HG02763 (cell line): ENCODE results near the gene TMEM123.

Source experiments
- ATAC-seq: cut with Tn5 transposase; IDR thresholded peaks from one replicate; pipeline ENCODE4 v1.9.1; 2021; ENCODE audit warnings: mild to moderate bottlenecking, moderate library complexity; ENCODE audit not compliant: unreplicated experiment

TMEM123 gene

GRCh38 chr11:102399189-102399588 is 53.4 kb downstream of the TMEM123 start:
- ATAC-seq = no peak

- no peak for ATAC-seq
Observed at GRCh38 chr11:102398297-102398696, 54.3 kb downstream of the TMEM123 start.

DNA sequence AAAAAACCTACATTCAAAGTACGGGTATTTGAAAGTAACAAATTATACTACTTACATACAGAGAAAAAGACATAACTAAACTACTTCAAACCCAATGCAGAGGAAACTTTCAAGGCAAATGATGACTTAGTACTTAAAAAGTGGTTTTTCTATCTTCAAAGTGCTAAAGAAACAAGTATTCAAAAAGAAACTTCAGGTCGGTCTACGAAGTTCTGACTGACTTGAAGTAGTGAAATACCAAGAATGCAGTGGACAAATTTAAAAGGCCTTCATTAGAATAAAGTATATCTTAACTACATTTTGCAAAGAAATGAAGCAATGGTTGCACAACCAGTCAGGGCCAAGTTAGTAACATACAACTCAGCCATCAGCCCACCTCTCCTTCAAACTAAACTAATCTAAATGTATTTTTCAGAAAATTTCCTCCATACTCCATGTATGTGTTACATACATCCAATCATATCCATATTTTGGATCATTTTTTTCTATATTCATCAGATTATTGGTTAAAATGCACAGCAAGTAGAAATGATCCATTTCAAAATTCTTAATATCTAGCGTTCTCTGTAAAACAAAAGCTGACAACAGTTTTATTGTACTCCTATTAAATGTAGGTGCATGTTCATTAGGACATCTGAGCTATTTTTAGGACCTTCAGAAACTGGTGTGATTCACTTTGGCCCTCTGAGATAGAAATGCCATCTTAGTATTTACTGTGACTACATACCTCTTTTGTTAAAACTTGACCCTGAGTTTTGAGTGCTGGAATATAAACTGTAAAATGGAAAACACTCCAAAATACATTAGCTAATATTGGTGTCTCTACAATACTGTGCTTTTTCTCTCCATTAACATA is 55.6 kb downstream of the TMEM123 start:
- no peak for ATAC-seq

DNA sequence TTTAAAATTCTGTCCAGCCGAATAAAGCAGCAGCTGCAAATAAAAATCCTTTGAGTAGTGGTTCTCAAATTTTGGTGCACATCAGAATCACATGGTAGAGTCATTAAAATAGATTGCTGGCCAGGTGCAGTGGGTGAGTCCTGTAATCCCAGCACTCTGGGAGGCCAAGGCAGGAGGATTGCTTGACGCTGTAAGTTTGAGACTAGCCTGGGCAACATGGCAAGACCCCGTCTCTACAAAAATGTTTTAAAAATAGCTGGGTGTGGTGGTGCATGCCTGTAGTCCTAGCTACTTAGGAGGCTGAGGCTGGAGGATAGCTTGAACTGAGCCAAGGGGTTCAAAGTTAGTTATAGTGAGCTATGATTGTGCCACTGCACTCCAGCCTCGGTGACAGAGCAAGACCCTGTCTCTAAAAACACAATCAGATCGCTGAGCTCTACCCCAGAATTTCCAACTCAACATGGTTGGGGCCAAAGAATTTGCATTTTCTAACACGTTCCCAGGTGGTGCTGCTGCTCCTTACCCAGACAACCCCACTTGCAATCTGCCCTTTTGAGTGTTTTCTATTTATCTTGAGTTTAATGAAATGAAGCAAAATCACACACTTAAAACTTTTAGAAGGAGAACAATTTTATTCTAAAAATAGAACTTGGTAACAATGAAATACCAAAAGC is 56.7 kb downstream of the TMEM123 start:
- no peak for ATAC-seq

DNA sequence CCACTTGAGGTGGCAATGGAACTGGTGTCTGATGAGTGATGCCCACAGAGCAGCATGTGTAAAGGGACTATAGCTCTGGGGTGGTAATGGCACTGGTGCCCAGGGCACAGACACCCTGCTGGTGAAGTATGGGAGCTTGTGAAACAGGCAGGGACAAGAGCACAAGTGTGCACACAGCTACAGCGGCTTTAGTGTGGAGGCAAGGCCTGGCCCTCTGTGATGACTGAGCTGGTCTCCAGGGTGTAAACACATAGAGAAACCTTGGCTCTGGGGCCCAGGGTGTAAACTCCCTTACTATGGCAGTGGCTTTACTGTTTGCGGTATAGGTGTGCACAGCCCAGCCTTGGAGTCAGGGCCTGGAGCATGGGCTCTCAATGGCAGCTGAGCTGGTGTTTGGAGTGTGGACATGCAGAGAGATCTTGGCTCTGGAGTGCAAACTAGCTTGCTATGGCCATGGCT is 59.3 kb downstream of the TMEM123 start:
- ATAC-seq = no peak

- ATAC-seq = no peak
Observed at GRCh38 chr11:102391549-102392237, 60.9 kb downstream of the TMEM123 start.

DNA sequence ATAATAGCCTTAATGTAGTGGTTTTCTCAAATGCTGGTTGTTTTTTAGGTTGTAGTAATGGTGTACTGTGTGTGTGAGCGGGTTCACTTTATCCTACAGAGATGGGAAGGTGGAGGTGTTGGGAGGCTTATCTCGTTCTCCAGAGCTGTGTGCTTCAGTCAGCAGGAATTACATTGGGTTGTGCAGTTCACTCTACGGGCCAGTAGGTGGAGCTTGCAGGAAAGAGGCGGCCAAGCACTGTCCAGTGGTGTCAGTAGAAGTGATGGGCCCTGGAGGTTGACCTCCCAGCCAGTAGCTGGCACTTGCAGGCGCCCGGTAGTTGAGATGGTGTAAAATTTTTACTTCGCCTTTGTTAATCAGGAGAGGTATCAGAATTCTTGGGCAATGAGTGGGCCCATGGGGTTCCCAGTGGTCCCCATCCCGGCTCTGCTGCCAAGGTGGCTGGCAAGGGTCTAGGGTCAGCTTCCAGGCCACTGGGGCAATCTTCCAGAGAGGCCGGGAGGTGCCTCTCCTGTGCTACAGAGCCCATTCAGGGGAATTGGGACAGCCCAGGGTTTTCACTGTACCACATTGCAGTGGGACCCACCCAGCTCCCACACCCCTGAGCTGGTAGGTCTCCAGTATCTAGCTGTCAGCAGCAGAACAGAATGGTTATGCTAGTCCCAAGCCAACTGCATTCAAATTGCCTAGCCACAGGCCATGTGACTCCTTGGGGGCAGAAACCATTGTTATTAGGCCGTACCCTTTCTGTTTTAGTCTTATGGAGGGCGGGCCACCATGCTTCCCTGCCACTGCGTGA is 61.7 kb downstream of the TMEM123 start:
- ATAC-seq = peak; percentile 68

DNA sequence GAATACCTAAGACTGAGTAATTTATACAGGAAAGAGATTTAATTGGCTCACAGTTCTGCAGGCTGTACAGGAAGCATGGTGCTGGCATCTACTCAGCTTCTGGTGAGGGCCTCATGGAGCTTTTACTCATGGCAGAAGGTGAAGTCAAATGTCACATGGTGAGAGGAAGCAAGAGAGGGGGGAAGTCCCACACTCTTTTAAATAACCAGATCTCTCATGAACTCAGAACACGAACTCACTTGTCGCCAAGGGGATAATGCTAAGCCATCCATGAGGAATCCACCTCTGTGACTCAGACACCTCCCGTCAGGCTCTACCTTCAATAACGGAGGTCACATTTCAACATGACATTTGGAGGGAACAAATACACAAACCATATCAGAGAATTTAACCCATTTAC is 63.3 kb downstream of the TMEM123 start:
- ATAC-seq = no peak

DNA sequence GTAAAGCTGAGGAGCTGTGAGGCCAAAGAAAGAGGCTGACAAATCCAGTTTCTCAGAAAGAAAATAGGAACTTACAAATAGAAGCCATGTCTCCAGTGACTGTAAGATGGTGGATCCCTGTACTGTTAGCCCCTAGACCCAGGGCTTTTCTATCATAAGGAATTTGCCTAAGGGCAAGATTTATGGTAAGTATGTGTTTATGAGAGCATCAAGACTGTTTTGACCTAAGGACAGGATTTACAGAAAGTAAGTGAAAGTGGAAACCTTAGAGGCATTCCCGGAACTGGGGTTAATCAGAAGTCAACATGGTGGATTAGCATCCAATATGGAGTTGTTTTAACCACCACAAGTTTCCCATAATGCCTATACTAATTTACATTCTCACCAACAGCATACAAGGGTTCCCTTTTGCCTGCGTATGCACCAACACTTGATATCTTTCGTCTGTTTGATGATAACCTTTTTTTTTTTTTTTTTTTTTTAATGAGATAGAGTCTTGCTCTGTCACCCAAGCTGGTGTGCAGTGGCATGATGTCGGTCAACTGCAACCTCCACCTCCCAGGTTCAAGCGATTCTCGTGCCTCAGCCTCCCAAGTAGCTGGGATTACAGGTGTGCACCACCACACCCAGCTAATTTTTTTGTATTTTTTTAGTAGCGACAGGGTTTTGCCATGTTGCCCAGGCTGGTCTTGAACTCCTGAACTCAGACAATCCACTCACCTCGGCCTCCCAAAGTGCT is 65.4 kb downstream of the TMEM123 start:
- ATAC-seq = no peak

- no peak for ATAC-seq
Observed at GRCh38 chr11:102386136-102386734, 66.3 kb downstream of the TMEM123 start.

- ATAC-seq = no peak
Observed at GRCh38 chr11:102385085-102386007, 67.2 kb downstream of the TMEM123 start.

DNA sequence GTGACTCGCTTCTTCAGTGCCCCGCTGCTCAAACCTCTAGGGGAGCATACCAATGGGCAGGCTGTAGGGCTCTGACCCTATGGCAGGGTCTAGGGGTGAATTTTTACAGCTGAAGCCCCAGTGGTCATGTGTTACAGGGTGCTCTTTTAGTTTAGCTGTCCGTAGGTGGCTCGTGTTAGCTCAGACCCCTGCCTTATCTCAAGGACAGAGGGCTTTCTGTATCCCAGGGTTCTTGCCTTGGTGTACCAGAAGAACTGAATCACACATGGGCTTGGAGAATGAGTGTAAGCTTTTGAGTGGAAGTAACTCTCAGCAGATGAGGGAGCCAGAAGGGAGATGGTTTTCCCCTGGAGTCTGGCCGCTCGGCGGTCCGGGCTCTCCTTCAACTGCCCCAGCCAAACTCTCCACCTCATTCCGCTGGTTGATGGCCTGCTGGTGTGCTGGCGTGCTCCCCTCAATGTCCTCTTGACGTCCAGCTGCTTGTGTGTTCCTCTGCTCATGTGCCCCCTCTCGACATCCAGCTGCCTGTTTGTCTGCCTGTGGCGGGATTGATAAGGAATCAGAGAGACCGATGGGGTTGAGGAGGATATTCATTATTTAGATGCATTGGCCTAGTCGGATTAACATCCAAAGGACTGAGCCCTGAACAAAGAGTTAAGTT is 68.0 kb downstream of the TMEM123 start:
- ATAC-seq = no peak

DNA sequence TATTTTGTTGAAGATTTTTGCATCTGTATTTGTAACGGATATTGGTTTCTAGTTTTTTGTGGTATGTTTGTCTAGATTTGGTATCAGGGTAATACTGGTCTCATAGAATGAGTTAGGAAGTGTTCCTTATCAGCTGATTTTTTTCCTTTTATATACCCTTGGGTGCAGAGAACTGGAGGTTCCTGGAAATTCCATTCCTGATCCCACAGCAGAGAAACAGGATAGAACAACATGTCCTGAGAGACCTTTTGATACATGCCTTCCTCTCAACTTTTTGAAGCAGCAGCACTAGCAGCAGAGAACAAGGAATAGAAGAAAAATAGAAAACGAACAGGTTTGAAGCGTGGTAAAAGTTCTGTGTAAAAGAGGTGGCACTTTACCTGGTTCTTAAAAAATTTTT is 68.7 kb downstream of the TMEM123 start:
- no peak for ATAC-seq

GRCh38 chr11:102382384-102382783 is 70.2 kb downstream of the TMEM123 start:
- ATAC-seq = no peak

- no peak for ATAC-seq
Observed at GRCh38 chr11:102378818-102379217, 73.7 kb downstream of the TMEM123 start.

GRCh38 chr11:102377891-102378290 is 74.7 kb downstream of the TMEM123 start:
- no peak for ATAC-seq

DNA sequence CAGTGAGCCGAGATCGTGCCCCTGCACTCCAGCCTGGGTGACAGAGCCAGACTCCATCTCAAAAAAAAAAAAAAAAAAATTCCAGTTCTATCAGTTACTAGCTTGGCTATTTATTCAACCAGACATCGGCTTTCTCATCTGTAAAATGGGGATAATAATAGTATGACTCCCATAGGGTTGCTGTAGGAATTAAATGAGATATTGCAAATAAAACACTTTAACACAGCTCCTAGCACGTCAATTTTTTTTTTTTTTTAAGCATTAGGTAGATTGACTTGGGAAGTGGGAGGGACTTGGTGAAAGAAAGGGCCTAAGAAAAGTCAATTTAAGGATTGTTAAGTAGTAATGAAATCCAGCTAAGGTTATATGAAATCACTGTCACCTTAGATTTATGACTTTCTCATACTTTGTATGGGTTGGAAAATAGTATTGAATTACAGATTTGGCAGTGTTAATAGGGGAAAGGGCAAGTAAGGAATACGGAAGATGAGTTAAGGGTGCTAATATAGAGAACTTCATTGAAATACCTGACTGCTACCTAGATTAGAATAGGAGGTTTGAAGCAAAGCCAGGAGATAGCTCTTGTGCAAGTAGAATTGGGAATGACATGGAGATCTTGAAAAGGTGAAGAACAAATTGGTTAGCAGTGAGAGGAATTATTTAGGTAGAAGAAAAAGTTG is 76.7 kb downstream of the TMEM123 start:
- ATAC-seq = no peak
